Measurements from ENCODE around the gene NOX3. TPM values are rescaled to one million over a fixed set of nuclear protein-coding genes. Genes with fewer than 3 reads are reported as not detected.

Gene NOX3
- total and polyA plus RNA-seq, 2 of the 8 experiments (the other 6 are each of a cell fraction or from before 2014, with no cell fraction given): not detected

DNA sequence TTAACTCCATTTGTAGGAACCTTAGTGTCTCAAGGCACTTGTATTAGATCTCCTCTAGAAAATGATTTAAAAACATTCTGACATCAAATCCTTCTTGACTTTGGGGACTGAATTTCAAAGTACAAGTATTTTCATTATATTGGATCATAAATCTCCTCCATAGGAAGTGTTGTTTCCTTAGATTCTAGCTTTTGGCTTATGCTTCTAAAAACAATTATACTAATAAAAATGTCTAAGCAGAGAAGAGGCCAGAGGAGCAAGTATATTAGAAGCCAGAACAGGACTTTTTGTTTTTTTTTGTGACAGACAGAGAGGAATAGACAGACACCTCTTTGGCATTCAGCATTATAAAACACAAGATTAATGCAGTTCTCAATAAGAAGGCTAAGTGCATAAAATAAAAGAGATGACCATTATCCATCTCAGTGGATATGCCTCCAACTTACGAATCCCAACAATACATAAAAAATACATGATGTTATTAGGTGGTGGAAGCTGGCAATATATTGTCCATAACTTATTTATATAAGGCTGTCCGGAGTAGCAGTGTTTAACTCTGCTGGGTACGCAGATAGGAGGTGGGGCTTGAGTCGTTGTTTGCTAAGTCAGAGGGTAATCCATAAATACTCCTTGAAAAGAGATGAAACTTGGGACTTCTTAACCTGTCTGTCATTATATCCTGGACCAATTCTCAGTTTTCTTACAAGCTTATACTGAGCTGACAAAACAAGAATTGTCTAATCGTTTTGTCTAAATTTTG, 31.9 kb upstream of the NOX3 start:
- H2BK120ac ChIP-seq (replicated peaks; ENCODE audit: low read depth, low read length): no peak overlapping the region
- no peak overlapping the region for H3K4me3 ChIP-seq (ENCODE audit: extremely low read depth in 1 of 4, insufficient read depth in 2 of 4, low read depth in 3 of 4, low read length in 4 of 4)
- H2AK5ac ChIP-seq (ENCODE audit: low read depth, low read length): no peak overlapping the region
- H3K14ac ChIP-seq (ENCODE audit: insufficient read length): no peak overlapping the region
- no peak overlapping the region for H3K9ac ChIP-seq (replicated peaks in 1 of 4; ENCODE audit: extremely low read depth in 1 of 4, low read depth in 3 of 4, low read length in 3 of 4)
- H3K23me2 ChIP-seq (ENCODE audit: low read depth, low read length): no peaks in the 10 kb centered on the region
- no peak overlapping the region for H3K18ac ChIP-seq (ENCODE audit: extremely low read depth, low read length)
- H3K27ac ChIP-seq (ENCODE audit: low read depth, low read length): no peak overlapping the region
- no peak overlapping the region for H4K8ac ChIP-seq (ENCODE audit: extremely low read depth, insufficient read depth, low read length)
- no peak overlapping the region for H4K91ac ChIP-seq (replicated peaks; ENCODE audit: insufficient read length, low read length)
- ChIA-PET CTCF (ENCODE audit: partially characterized antibody) (interaction anchor here (0.7 to 1.6 kb wide), 5 partner anchors 8 to 209 kb away, joined by 3 to 7 read pairs (median 3); no protein-coding TSS in a partner anchor), POLR2A (ENCODE audit: partially characterized antibody) (no interaction called here)
- H2BK20ac ChIP-seq (ENCODE audit: low read length): no peak overlapping the region
- no peak overlapping the region for H3K23ac ChIP-seq (ENCODE audit: insufficient read length)
- no peaks in the 10 kb centered on the region for H3K79me1 ChIP-seq (ENCODE audit: low read depth, low read length)
- H3K56ac ChIP-seq (replicated peaks; ENCODE audit: insufficient read length, low read depth, low read length): no peak overlapping the region
- no peak overlapping the region for H4K5ac ChIP-seq (ENCODE audit: insufficient read length, low read depth, low read length)
- no peak overlapping the region; the same call in 1 of the 2 replicates for H2BK12ac ChIP-seq (ENCODE audit: low read depth, low read length)
- no peaks in the 10 kb centered on the region for H3K27me3 ChIP-seq (replicated peaks in 1 of 4; ENCODE audit: control insufficient read depth in 3 of 4, extremely low read depth in 1 of 4, insufficient read depth in 3 of 4, low read length in 3 of 4)
- WGBS, 2 experiments (ENCODE audit: extremely low coverage in 1 of 2, insufficient coverage in 1 of 2, insufficient read length in 1 of 2, insufficient replicate concordance in 2 of 2, low coverage in 1 of 2, low lambda C conversion rate in 2 of 2, missing lambda C conversion rate in 1 of 2): 75% methylated on average over 5 of the region's 5 CpGs; no CpG with 5 or more reads in 1 of the 2 experiments
- no peaks in the 10 kb centered on the region for H3K79me2 ChIP-seq (ENCODE audit: control insufficient read depth in 1 of 2, insufficient read depth in 2 of 2, low read length in 2 of 2)
- H3K4ac ChIP-seq (replicated peaks; ENCODE audit: insufficient read length, low read depth, low read length): no peak overlapping the region
- no peak overlapping the region for H3K4me2 ChIP-seq (ENCODE audit: insufficient read depth in 1 of 2, low read depth in 2 of 2, low read length in 2 of 2)
- peaks cover 0 to 2% of the 10 kb centered on the region in 2 experiments; a peak in 1 of 4 replicates for H3K9me3 ChIP-seq (ENCODE audit: insufficient read depth in 2 of 2, low read depth in 1 of 2, low read length in 1 of 2)
- no peaks in the 10 kb centered on the region for H4K20me1 ChIP-seq (replicated peaks in 1 of 2; ENCODE audit: control insufficient read depth in 1 of 2, insufficient read depth in 2 of 2, low read length in 2 of 2)
- FAIRE-seq (no peak), DNase-seq (ENCODE audit: low read depth in 1 of 2, low spot score in 2 of 2) (no peak)
- no peaks in the 10 kb centered on the region for H3K36me3 ChIP-seq (ENCODE audit: control insufficient read depth in 2 of 4, insufficient read depth in 4 of 4, low read length in 3 of 4)
- H2BK5ac ChIP-seq (ENCODE audit: low read depth, low read length): no peak overlapping the region
- no peak overlapping the region for H2AFZ ChIP-seq (ENCODE audit: low read length)
- H3K4me1 ChIP-seq (replicated peaks in 1 of 4; ENCODE audit: control insufficient read depth in 3 of 4, insufficient read depth in 4 of 4, low read length in 3 of 4): no peaks in the 10 kb centered on the region
- no peak overlapping the region for H2BK15ac ChIP-seq (ENCODE audit: low read length)
- TF ChIP-seq RXRA (IDR thresholded peaks at IDR 0.05; ENCODE audit: insufficient read depth, low read depth, low read length) (no peak), JUND (IDR thresholded peaks at IDR 0.05; ENCODE audit: low read length) (no peak), SUZ12 (IDR thresholded peaks at IDR 0.05; ENCODE audit: low read length) (no peak), CHD2 (IDR thresholded peaks at IDR 0.05; ENCODE audit: low read length) (no peak), JUN (IDR thresholded peaks at IDR 0.05; ENCODE audit: low read depth, low read length) (no peak), TAF7 (optimal IDR thresholded peaks at IDR 0.05; ENCODE audit: borderline replicate concordance, low read depth, low read length) (no peak), CHD1 (IDR thresholded peaks at IDR 0.05; ENCODE audit: low read depth, low read length) (no peak), EZH2 (IDR thresholded peaks at IDR 0.05; ENCODE audit: low read depth, low read length, severe bottlenecking) (no peak), SP4 (IDR thresholded peaks at IDR 0.05; ENCODE audit: low read length) (no peak)
- TF ChIP-seq, protein P1, sequence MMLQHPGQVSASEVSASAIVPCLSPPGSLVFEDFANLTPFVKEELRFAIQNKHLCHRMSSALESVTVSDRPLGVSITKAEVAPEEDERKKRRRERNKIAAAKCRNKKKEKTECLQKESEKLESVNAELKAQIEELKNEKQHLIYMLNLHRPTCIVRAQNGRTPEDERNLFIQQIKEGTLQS (IDR thresholded peaks at IDR 0.05; ENCODE audit: insufficient read depth, low read depth, low read length): no peak
- TF ChIP-seq, protein P2, sequence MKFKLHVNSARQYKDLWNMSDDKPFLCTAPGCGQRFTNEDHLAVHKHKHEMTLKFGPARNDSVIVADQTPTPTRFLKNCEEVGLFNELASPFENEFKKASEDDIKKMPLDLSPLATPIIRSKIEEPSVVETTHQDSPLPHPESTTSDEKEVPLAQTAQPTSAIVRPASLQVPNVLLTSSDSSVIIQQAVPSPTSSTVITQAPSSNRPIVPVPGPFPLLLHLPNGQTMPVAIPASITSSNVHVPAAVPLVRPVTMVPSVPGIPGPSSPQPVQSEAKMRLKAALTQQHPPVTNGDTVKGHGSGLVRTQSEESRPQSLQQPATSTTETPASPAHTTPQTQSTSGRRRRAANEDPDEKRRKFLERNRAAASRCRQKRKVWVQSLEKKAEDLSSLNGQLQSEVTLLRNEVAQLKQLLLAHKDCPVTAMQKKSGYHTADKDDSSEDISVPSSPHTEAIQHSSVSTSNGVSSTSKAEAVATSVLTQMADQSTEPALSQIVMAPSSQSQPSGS (IDR thresholded peaks at IDR 0.05; ENCODE audit: low read length): no peak
